Gastroesophageal sphincter (tissue), 4 donors: ENCODE measurements around the gene MAML3. TPM values are rescaled to one million over a fixed set of nuclear protein-coding genes. Genes with fewer than 3 reads are reported as not detected.

ENCODE experiments used
- ATAC-seq: fragments of 150-250 bp; one replicate; pipeline ENCODE4 v1.9.1; 2016; ENCODE audit warnings: mild to moderate bottlenecking, moderate library complexity
- H3K27ac ChIP-seq, 4 donors: fragments of 200-600 bp; sonication (generic) in 3 of 4; 1 replicate in 3 of 4; 2 replicates in 1 of 4; pipeline ENCODE4 v1.5.1; 2016 to 2019
- H3K27me3 ChIP-seq: fragments of 200-600 bp; sonication (generic); one replicate; pipeline ENCODE4 v1.5.1; 2019
- H3K36me3 ChIP-seq, 2 donors: fragments of 200-600 bp; sonication (generic); one replicate each; pipeline ENCODE4 v1.5.1; 2019; ENCODE audit warnings: control low read depth in 1 of 2
- H3K4me1 ChIP-seq, 3 donors: fragments of 200-600 bp; sonication (generic); 1 replicate in 2 of 3; 2 replicates in 1 of 3; pipeline ENCODE4 v1.5.1; 2016 to 2019; ENCODE audit warnings: control low read depth in 2 of 3
- H3K4me3 ChIP-seq, 2 donors: fragments of 200-600 bp; sonication (generic); one replicate each; pipeline ENCODE4 v1.5.1; 2019; ENCODE audit warnings: mild to moderate bottlenecking in 1 of 2, moderate library complexity in 1 of 2
- H3K9me3 ChIP-seq, 3 donors: fragments of 200-600 bp; sonication (generic); one replicate each; pipeline ENCODE4 v1.5.1; 2017 to 2019; ENCODE audit warnings: control low read depth in 2 of 3
- EP300 ChIP-seq: sonication (generic); formaldehyde crosslinking; IDR thresholded peaks from one replicate; pipeline ENCODE4 v1.6.1; 2017; ENCODE audit warnings: antibody characterized with exemption, mild to moderate bottlenecking
- POLR2A ChIP-seq, 2 donors: fragments of 450-650 bp; IDR thresholded peaks; one replicate each; pipeline ENCODE4 v1.6.1; 2017; ENCODE audit warnings: antibody characterized with exemption in 2 of 2, mild to moderate bottlenecking in 2 of 2, moderate library complexity in 1 of 2
- POLR2AphosphoS5 ChIP-seq: sonication (generic); formaldehyde crosslinking; IDR thresholded peaks from one replicate; pipeline ENCODE4 v1.6.1; 2017; ENCODE audit warnings: antibody characterized with exemption
- WGBS, 2 donors: methylation state at CpG; one replicate each; pipeline ENCODE4 v1.1.5; 2018; ENCODE audit warnings: low coverage in 1 of 2; 5-methylcytosine and 5-hydroxymethylcytosine counted together
- total RNA-seq, 4 donors: library from RNA; depleted of rRNA; stranded (reverse); fragments of >200 nt; gene quantifications; one replicate each; pipeline ENCODE4 v1.1.0, GENCODE V29; 2016
- TF ChIP-seq, protein P1 (sequence below), 4 experiments: fragments of 200-600 bp in 2 of 4; fragments of 450-650 bp in 2 of 4; sonication (generic) in 1 of 4; IDR thresholded peaks; one replicate each; pipeline ENCODE4 v1.5.1; 2017 to 2019; ENCODE audit warnings: antibody characterized with exemption in 4 of 4, mild to moderate bottlenecking in 2 of 4, moderate library complexity in 2 of 4

Gene MAML3
- 10 to 100 TPM in 1 of 4 donors, 1 to 10 TPM in 3; 5.3 to 10.6 (median 9.3) TPM for total RNA-seq

DNA sequence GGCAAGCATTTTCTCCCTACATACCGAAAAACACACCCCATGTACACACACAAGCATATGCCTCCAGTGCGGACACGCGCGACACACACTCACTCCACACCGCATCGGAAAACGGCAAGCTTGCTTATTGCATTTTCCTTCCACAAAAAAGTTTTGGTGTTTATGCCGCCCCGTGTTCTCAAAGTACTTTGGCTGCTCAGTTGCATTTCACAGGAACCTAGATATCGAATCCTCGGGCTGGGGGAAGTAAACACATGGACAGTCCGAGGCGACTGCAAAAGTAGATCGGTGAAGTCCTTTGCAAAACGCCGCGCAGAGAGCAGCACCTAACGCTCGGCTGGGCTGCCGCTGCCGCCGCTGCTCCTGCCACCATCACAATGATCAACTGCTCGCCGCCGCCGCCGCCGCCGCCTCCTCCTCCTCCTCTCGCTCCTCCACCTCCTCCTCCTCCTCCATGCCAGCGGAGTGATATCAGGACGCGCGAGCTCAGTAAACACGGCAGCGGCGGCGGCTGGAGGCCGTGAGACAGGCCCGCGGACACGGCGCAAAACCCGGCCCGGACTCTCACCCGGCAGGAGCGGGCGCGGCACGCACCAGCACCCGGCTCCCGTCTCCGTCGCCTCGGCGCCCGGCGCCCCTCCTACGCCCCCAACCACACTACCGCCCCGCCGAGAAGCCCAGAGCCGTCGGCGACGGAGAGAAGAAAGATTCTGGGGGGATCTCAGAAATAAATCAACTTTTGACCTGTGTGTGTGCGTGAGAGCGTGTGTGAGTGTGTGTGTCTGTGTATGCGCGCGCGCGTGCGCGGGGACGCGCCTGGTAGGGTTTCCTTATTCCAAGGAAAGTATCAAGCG is at the start of gene MAML3:
Gene MAML3 (minus strand): TSS at position 467 of the 854 bp plus-strand sequence. CDS start 857 bp downstream, outside the sequence.
- Histone ChIP-seq H3K27me3 (no peaks in the 10 kb centered on the region), H3K4me3 (peak within 1 kb of the TSS; percentile 59 to 86), H3K36me3 (no peaks in the 10 kb centered on the region), H3K4me1 (peaks cover 0 to 33% (median 3%) of the 10 kb centered on the region in 3 donors), H3K9me3 (no peaks in the 10 kb centered on the region), H3K27ac (peak within 1 kb of the TSS; percentile 84 to 100 (median 98))
- TF ChIP-seq POLR2AphosphoS5, result peak; percentile 93
- TF ChIP-seq EP300, result no peak
- TF ChIP-seq, protein P1, sequence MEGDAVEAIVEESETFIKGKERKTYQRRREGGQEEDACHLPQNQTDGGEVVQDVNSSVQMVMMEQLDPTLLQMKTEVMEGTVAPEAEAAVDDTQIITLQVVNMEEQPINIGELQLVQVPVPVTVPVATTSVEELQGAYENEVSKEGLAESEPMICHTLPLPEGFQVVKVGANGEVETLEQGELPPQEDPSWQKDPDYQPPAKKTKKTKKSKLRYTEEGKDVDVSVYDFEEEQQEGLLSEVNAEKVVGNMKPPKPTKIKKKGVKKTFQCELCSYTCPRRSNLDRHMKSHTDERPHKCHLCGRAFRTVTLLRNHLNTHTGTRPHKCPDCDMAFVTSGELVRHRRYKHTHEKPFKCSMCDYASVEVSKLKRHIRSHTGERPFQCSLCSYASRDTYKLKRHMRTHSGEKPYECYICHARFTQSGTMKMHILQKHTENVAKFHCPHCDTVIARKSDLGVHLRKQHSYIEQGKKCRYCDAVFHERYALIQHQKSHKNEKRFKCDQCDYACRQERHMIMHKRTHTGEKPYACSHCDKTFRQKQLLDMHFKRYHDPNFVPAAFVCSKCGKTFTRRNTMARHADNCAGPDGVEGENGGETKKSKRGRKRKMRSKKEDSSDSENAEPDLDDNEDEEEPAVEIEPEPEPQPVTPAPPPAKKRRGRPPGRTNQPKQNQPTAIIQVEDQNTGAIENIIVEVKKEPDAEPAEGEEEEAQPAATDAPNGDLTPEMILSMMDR (IDR thresholded peaks at IDR 0.05), result peak in 1 of 4 experiments; percentile 15
- peak; percentile 65 to 81 for TF ChIP-seq POLR2A (IDR thresholded peaks at IDR 0.05)
- 0% methylated on average over 14 to 29 of the region's 79 CpGs for WGBS, 2 donors
- peak; percentile 69 for ATAC-seq

DNA sequence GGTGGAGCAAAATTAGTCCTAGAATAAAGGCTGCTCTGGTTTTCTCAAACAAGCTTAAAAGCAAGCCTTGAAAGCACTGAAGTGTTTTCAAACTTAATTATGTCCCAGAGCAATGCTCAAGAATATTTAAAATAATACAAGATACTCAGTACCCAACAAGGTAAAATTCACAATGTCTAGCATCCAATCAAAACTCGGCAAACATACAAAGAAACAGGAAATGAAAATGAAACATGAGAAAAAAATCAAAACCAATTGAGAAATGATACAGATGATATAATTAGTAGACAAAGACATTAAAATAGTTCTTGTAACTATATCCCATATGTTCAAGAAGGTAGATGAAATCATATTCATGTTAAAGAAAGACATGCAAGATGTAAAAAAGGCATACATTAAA is 45.0 kb upstream of the MAML3 start:
- no peak for ATAC-seq
- no peak overlapping the region for H3K4me3 ChIP-seq
- no peaks in the 10 kb centered on the region for H3K9me3 ChIP-seq
- no peak overlapping the region for H3K27ac ChIP-seq
- TF ChIP-seq POLR2A (IDR thresholded peaks at IDR 0.05) (no peak), EP300 (no peak), POLR2AphosphoS5 (no peak)
- TF ChIP-seq, protein P1 (IDR thresholded peaks at IDR 0.05), result no peak
- H3K4me1 ChIP-seq, result no peaks in the 10 kb centered on the region
- WGBS, 2 donors, result 90 to 100% methylated on average over 1 of the region's 1 CpG
- H3K27me3 ChIP-seq, result no peaks in the 10 kb centered on the region
- H3K36me3 ChIP-seq, result no peaks in the 10 kb centered on the region

DNA sequence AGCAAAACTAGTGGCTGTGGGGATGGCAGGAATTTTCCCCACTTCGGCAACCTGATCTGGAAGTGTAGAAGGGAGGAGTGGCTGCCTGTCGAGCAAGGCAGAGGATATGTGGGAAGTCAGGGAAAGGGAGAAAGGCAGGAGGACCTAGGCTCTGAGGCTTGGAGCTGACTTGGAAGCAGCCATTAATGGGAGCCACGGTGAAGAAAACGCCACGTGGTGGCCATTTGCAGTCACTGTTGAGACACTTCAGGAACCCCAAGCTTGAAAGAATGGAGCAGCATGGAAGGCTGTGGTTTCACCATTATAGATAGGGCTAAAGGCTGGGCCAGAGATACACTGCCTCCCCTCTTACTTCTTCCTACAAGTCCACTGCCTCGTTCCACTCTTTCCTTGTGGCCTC is 41.8 kb upstream of the MAML3 start:
- Histone ChIP-seq H3K27me3 (no peaks in the 10 kb centered on the region), H3K4me1 (no peaks in the 10 kb centered on the region), H3K27ac (no peak overlapping the region), H3K36me3 (no peaks in the 10 kb centered on the region), H3K4me3 (no peak overlapping the region), H3K9me3 (no peaks in the 10 kb centered on the region)
- TF ChIP-seq POLR2A (IDR thresholded peaks at IDR 0.05) (no peak), POLR2AphosphoS5 (no peak), EP300 (no peak)
- TF ChIP-seq, protein P1 (IDR thresholded peaks at IDR 0.05), result no peak
- WGBS, 2 donors, result 75 to 88% methylated on average over 6 of the region's 6 CpGs
- no peak for ATAC-seq

DNA sequence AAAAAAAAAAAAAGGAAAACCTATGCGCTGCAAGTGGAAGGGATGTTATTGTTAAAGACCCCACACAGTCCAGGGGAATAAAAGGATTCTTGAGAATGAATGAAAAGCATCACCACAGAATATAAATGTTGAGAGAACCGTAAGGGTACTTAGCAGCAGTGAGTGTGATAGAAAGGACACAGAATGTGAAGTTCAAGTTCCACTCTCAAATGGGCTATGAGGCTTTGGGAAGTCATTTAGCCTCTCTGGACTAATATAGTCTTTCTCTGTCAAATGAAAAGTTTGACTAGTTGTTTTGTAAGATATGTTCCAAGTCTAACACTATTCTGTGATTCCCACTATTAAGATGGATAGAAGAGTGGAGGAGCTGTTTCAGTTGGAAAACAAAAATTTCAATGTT is 35.8 kb upstream of the MAML3 start:
- TF ChIP-seq EP300, result no peak
- TF ChIP-seq POLR2AphosphoS5, result no peak
- TF ChIP-seq POLR2A (IDR thresholded peaks at IDR 0.05), result no peak
- TF ChIP-seq, protein P1 (IDR thresholded peaks at IDR 0.05), result no peak
- H3K9me3 ChIP-seq, result no peaks in the 10 kb centered on the region
- no peaks in the 10 kb centered on the region for H3K36me3 ChIP-seq
- no peaks in the 10 kb centered on the region for H3K27me3 ChIP-seq
- H3K27ac ChIP-seq, result no peak overlapping the region
- H3K4me3 ChIP-seq, result no peak overlapping the region
- 77 to 92% methylated on average over 2 of the region's 2 CpGs for WGBS, 2 donors
- peaks cover 0 to 10% (median 5%) of the 10 kb centered on the region in 3 donors for H3K4me1 ChIP-seq
- no peak for ATAC-seq

DNA sequence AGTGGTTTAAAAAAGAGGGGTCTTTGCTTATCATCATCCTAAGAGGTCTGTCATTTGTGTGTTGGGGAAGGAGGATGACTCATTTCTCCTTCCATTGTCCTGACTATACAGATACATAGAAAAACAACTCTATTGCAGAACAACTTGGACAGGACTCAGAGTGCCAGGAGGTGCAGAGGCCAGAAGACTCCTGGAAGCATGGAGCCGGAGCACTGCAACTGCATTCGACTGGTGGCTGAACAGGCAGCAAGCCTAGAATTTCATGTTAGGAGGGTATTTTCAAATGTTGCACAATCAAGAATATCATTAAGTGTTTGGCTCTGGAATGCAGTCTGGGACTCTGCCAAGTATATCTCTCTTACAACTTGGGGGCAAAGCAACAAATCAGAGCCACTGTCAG is 35.0 kb upstream of the MAML3 start:
- Histone ChIP-seq H3K4me1 (peaks cover 0 to 10% (median 5%) of the 10 kb centered on the region in 3 donors), H3K36me3 (no peaks in the 10 kb centered on the region), H3K27ac (no peak overlapping the region), H3K4me3 (no peak overlapping the region), H3K27me3 (no peaks in the 10 kb centered on the region), H3K9me3 (no peaks in the 10 kb centered on the region)
- WGBS, 2 donors, result 57 to 71% methylated on average over 1 to 2 of the region's 2 CpGs
- peak; percentile 71 for ATAC-seq
- no peak for TF ChIP-seq POLR2A (IDR thresholded peaks at IDR 0.05)
- TF ChIP-seq, protein P1 (IDR thresholded peaks at IDR 0.05), result no peak
- peak; percentile 35 for TF ChIP-seq POLR2AphosphoS5
- no peak for TF ChIP-seq EP300
